ENCODE measurements around the gene PTPRN2.

The PTPRN2 gene

GRCh38 chr7:157541295-157542067 lies 1046.1 kb downstream of the PTPRN2 start:
- no peak for DNase-seq

DNA sequence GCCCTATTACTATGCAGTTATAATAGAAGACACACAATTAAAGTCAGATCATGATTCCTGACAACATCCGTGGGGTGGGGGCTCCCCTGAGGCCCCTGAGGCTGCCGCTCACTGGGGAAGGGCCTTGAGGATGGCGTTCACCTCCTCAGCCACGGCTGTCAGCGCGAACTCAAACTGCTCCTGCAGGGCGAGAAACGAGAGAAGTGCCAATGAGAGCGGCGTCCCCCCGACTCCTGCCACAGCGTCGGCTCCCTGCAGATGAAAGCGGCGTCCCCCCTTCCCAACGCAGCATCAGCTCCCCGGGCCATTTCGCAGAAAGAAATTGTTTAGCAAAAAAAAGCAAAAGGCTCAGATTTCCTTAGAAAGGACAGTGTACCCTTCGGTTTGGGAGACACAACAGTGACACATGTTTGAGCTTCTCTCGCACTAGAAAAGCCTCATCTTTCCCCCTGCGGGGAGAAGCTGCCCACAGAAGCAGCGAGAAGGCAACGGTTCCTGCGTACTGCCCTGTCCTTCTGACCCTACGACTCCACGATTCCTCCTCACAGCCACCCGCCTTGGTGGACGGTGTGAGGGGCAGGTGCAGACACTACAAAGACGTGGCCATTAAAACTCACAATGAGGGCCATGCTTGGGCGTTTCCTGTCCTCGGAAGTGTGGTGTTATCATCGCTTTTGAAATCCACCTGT lies 1046.9 kb downstream of the PTPRN2 start:
- no peak for DNase-seq

DNA sequence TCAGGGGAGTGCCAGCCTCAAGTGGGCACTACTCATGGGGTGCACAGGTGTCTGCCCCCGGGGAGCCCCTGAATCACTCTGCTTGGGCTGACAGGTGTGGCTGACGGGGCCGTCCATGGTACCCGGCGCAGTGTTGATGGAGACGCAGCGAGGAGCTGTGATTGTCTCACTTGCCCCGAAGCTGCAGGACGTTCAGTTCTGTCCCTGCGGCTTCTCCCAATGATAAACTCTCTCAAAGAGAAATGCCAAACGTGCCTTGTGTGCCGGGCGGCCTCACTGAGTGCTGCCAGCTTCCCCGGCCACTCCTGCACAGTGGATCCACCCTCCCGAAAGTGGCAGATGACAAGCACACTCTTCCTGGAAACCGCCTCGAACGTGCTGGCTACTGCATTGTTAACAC lies 1047.6 kb downstream of the PTPRN2 start:
- DNase-seq, result no peak

DNA sequence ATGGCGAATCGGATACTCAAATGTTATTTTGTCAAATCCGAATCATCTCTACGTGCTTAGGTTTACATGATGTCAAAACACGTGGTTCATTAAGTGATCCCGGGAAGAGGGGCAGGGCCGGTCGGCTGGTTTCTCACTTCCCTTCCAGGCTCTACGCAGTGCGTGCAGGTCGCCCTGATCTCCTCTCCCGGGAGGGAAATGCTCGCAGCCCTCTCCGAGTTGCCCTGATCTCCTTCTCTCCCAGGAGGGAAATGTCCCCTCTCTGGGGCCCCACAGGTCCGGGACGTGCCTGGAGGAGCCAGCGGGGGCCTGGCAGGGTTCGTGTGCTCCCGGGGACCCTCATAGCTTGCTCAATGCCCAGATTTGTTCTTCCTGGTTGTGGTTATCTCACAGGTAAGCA lies 1048.1 kb downstream of the PTPRN2 start:
- no peak for DNase-seq

GRCh38 chr7:157538735-157539134 lies 1048.9 kb downstream of the PTPRN2 start:
- no peak for DNase-seq

- no peak for DNase-seq
Measured at GRCh38 chr7:157538321-157538720, 1049.3 kb downstream of the PTPRN2 start.

GRCh38 chr7:157537056-157537455 lies 1050.6 kb downstream of the PTPRN2 start:
- no peak for DNase-seq

- DNase-seq, result no peak
Measured at GRCh38 chr7:157532068-157532467, 1055.6 kb downstream of the PTPRN2 start.

GRCh38 chr7:157529768-157530560 lies 1057.7 kb downstream of the PTPRN2 start:
- no peak for DNase-seq

DNA sequence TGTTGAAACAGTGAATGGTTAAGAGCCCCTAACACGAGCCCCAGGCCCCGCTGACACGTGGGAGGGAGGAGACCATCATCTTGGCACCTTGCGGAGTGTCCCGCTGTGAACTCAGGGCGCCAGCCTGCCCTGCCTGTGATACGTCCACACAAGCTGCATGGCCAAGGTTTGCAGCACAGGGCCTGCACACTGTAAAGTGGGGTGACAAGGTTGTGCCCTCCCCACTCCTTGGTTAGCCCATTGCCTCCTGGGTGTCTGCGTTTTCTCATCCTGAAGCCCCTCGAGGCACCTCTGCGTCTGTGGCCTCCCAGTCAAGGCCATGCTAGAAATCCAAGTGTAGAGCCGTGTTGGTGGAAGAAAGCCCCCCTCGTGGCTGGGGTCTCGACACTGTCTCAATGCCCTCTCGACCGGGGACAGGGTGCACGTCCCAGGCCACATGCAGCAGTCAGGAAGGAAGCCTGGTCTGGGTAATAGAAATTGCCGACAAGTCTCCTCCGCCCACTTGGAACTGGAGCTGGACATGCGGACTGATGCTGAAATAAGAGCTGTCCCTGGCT lies 1058.8 kb downstream of the PTPRN2 start:
- no peak for DNase-seq

DNA sequence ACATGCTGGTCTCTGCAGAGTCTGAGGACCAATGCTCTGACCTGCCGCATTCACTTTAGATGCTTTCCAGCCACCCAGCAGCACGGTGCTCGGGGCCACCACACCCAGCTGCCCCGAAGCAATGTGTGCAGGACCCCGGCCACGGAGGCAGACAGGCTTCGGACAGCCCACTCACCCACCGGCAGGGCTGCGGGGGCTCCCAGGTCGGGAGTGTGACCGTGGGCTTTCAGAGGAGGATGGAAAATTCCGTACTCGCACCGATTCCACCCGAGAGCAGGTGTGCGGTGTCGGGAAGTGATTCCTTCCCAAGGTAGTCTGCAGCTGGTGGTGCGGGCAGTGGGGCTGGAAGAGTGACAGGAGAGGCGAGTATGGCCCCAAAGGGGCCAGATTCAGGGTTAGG lies 1059.9 kb downstream of the PTPRN2 start:
- DNase-seq, result no peak

DNA sequence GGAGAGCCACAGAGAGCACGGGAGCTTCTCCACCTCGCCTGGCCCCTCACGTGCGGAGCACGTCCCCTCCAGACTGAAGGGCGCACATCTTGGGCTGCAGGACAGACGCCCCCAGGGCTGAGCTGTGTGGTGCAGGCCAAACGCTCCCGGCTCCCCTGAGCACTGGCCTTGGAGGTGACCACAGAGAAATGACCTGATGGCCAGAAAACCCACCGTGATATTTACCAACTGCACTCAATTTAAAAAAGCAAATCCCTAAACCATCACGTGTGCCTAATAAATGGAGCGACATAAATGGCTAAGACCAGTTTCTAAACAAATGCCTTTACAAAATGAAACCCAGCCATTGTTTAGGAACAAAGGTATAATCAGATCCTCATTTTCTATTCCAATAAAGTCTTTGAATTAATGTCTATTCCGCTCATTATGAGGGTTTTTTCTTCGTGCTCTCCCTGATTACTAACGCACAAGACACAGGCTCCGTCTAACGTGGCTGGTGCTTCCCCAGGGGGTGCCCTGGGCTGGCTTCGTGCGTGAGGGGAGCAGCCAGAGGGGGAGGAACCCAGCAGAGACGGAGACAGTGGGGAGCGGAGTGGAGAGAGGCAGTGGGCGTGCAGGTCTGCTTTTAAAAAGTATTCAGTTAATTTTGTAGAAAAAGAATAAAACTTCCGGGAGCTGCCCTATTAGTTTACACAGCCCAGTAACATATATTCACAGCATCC lies 1060.5 kb downstream of the PTPRN2 start:
- DNase-seq, result no peak

DNA sequence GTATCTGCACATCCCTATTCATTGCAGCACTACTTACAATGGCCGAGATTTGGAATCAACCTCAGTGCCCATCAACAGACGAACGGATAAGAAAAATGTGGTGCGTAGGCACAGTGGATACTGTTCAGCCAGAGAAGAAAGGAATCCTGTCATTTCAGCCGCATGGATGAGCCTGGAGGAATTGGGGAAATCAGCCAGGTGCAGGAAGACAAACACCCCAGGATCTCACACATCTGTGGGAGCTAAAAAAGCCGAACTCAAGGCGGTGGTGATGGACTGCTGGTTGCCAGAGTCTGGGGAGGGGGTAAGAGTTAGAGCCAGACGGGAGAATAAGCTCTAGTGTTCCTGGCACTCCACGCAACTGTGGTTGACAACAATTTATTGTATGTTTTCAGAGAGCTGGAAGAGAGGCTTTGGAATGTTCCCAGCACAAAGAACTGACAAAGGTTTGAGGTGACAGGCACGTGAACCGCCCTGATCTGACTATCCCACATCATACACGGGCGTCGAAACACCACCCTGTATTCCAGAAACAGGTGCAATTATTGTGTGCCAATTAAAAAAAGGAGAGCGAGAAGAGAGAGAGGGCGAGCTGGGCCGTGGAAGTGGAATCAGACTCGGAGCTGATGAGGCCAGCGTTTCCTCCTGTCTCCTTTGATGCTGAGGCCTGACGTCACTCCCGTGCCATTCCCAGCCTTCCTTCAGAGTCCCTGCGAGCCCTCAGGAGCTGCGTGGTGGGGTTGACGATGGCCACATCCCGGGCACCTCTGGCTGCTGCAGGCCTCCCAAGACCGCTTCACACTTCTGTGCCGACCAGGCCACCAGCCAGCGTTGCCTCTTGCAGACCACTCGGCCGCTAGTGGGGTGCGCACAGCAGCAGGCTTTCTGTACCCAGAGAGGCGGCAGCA lies 1061.4 kb downstream of the PTPRN2 start:
- DNase-seq, result no peak

DNA sequence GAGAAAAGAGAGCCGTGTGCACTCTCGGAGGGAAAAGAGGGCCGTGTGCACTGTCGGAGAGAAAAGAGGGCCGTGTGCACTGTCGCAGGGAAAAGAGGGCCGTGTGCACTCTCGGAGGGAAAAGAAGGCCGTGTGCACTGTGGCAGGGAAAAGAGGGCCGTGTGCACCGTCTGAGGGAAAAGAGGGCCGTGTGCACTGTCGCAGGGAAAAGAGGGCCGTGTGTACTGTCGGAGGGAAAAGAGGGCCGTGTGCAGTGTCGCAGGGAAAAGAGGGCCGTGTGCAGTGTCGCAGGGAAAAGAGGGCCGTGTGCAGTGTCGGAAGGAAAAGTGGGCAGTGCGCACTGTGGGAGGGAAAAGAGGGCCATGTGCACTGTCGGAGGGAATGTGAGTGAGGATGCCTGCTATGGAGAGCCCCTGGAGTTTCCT lies 1062.1 kb downstream of the PTPRN2 start:
- no peak for DNase-seq

- DNase-seq, result no peak
Measured at GRCh38 chr7:157524731-157525130, 1062.9 kb downstream of the PTPRN2 start.

DNA sequence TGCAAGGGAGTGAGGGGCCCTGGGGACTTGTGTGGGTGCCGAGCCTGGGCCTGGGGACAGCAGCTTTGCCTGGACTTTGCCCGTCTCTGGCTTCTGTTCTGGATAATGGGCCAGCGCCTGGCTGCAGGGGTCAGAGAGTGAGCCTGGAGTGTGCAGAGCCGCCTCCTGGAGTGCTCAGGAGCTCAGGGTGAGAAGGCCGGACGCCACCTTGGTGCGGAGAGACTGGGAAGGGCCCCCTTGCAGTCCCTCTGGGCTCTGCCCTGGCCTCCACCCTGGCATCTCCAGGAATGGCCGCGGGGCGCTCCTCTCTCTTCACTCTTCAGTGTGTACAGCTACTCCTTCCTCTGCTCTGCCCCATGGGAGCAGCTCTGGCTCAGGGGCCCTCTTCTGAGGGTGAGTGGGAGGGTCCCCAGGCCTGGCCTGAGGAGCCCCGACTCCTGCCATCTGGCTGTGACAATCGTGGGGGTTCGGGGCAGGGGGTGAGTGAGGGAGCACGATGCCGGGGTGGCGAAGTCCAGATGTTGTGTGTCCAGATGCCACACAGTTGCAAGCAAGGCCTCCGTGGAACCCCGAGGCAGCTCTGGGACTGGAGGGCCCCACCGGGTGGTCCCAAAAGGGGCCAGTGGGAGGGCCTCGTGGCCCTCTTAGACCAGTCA lies 1063.7 kb downstream of the PTPRN2 start:
- DNase-seq, result no peak

DNA sequence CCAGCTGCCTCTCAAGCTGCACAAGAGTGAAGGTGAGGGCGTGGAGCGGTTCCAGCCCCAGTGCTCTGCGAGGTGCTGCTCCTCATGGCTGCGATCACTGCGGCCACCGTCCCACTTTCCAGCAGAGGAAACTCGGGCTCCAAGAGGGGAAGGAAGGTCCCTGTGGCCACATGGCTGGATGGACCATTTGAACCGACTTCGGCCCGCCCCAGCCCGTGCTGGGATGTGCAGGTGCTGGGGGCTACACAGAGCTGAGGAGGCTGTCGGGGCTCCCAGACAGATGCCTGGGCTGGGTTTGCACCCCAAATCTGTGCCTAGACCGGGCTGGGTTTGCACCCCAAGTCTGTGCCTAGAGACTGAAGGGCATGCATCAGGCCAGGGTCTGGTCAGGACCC lies 1064.3 kb downstream of the PTPRN2 start:
- DNase-seq, result no peak

- no peak for DNase-seq
Measured at GRCh38 chr7:157522954-157523353, 1064.7 kb downstream of the PTPRN2 start.

DNA sequence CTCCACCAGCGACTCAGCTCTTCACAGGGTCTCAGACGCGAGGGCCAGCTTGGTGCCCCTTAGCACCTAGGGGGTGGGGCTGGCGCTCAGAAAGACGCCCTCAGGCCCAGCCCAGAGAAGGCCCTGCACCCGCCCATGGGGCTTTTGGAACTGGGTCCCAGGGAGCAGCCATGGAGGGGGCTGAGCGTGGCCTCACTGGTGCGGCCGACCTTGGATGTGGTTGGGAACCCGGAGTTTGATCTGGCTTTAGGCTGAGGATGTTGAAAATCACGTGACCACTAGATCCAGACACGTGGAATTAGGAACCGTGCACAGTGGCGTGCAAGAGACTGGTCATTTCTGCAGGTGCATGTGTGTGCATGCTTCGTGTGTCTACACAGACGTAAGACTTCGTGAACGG lies 1065.4 kb downstream of the PTPRN2 start:
- no peak for DNase-seq

DNA sequence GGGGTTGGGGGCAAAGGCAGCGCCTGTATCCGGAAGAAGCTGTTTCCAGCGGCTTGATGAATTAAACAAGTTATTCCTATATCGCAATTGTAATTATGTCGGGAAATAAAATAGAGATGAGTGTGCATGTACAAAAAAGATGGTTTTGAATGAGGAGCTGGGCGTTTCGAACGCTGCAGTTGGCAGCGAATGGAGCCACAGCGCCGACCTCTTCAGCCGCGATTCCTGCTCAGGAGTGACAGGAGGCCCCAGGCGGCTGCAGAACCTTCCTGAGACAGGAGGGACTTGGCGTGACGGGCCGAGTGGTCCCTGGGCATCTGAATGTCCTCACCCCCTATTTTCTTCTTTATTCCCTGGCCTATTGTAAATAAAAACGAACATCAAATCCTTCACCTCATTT lies 1065.9 kb downstream of the PTPRN2 start:
- DNase-seq, result no peak
